COLO668 (cell line): ENCODE results near the gene PNMA8C.
"Not testable (repeated sequence)": the region's sequence is repeated elsewhere in the genome, so short reads cannot be mapped to it uniquely, and the experiment has no call there.

Experiments
- DNase-seq: peaks from one replicate; lab custom pipeline; 2025; ENCODE audit not compliant: unreplicated experiment; lab: John Stamatoyannopoulos, UW

The PNMA8C gene

GRCh38 chr19:46447824-46448223 is 19.1 kb upstream of the PNMA8C start:
- no peak for DNase-seq

- DNase-seq, result no peak
Measured at GRCh38 chr19:46447006-46447405, 18.3 kb upstream of the PNMA8C start.

GRCh38 chr19:46446021-46446420 is 17.3 kb upstream of the PNMA8C start:
- no peak for DNase-seq

- no peak for DNase-seq
Measured at GRCh38 chr19:46442808-46443450, 14.2 kb upstream of the PNMA8C start.

GRCh38 chr19:46441866-46442265 is 13.1 kb upstream of the PNMA8C start:
- DNase-seq, result no peak

- not testable (repeated sequence) for DNase-seq
Measured at GRCh38 chr19:46435689-46436088, 7.0 kb upstream of the PNMA8C start.

GRCh38 chr19:46435009-46435408 is 6.3 kb upstream of the PNMA8C start:
- DNase-seq, result no peak

GRCh38 chr19:46433470-46433869 is 4.7 kb upstream of the PNMA8C start:
- DNase-seq, result not testable (repeated sequence)

GRCh38 chr19:46431824-46432223 is 3.1 kb upstream of the PNMA8C start:
- no peak for DNase-seq

GRCh38 chr19:46429999-46430398 is 1.3 kb upstream of the PNMA8C start:
- DNase-seq, result no peak

GRCh38 chr19:46427518-46428045 is 1.2 kb downstream of the PNMA8C start:
- no peak for DNase-seq

- peak; percentile 10 for DNase-seq
Measured at GRCh38 chr19:46426506-46427162, 2.1 kb downstream of the PNMA8C start.

- no peak for DNase-seq
Measured at GRCh38 chr19:46426035-46426505, 2.7 kb downstream of the PNMA8C start.

- DNase-seq, result no peak
Measured at GRCh38 chr19:46423188-46423587, 5.5 kb downstream of the PNMA8C start.

- DNase-seq, result no peak
Measured at GRCh38 chr19:46422344-46422743, 6.4 kb downstream of the PNMA8C start.

- DNase-seq, result no peak
Measured at GRCh38 chr19:46420056-46420455, 8.7 kb downstream of the PNMA8C start.

- DNase-seq, result peak; percentile 70
Measured at GRCh38 chr19:46415804-46416709, 12.7 kb downstream of the PNMA8C start.

- DNase-seq, result not testable (repeated sequence)
Measured at GRCh38 chr19:46414899-46415298, 13.8 kb downstream of the PNMA8C start.

GRCh38 chr19:46413262-46414031 is 15.3 kb downstream of the PNMA8C start, which contains the start of gene CCDC8:
TSS of gene CCDC8 (minus strand) at chr19:46413564. CDS start at chr19:46412810, 754 bp downstream.
- peak; percentile 41 for DNase-seq

- DNase-seq, result no peak
Measured at GRCh38 chr19:46412650-46413261, 16.0 kb downstream of the PNMA8C start.
